ENCODE data around the gene HOXA13.
A peak's percentile ranks its signal among the peaks of the same experiment; 100 is the strongest.

The HOXA13 gene

DNA sequence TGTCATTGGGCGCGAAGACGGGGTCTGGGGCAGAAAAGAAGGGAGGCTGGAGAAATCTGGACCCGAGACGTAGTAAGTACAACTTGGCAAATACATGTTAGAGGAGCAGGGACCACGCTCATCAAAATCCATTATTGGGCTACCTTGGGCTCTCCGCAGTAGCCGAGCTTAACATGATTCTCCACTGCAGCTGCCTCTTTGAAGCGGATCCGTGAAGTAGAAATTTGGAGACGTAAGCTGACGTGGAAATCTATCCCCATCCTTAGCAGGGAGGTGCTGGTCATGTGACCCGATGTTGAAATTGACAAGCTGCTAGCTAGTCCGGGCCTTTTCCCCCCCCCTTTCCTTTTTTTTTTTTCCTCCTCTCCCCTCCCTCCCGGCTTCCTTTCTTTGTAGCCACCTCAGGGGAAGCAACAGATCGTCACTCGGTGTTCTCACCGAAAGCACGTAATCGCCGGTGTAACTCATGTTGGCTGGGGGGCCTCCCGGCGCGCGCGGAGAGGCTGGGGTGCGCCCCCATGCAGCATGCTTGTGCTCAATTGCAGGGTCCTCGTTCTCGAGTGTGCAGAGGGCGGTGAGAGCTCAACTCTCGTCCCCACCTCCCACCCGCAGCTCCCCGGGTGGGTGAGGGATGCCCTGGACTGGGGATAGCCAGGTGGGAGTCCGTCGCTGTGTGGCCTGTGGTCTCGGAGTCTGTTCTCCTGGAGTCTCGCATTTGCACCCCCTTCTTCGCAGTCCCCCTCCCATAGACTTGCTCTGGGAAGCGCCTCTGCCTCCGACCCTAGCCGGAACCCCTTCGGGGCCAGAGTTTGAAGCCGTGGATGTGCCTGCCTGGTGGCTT, 14.7 kb downstream of the HOXA13 start, which contains the start of gene HOXA11 (continued):
- TF ChIP-seq, protein P1, sequence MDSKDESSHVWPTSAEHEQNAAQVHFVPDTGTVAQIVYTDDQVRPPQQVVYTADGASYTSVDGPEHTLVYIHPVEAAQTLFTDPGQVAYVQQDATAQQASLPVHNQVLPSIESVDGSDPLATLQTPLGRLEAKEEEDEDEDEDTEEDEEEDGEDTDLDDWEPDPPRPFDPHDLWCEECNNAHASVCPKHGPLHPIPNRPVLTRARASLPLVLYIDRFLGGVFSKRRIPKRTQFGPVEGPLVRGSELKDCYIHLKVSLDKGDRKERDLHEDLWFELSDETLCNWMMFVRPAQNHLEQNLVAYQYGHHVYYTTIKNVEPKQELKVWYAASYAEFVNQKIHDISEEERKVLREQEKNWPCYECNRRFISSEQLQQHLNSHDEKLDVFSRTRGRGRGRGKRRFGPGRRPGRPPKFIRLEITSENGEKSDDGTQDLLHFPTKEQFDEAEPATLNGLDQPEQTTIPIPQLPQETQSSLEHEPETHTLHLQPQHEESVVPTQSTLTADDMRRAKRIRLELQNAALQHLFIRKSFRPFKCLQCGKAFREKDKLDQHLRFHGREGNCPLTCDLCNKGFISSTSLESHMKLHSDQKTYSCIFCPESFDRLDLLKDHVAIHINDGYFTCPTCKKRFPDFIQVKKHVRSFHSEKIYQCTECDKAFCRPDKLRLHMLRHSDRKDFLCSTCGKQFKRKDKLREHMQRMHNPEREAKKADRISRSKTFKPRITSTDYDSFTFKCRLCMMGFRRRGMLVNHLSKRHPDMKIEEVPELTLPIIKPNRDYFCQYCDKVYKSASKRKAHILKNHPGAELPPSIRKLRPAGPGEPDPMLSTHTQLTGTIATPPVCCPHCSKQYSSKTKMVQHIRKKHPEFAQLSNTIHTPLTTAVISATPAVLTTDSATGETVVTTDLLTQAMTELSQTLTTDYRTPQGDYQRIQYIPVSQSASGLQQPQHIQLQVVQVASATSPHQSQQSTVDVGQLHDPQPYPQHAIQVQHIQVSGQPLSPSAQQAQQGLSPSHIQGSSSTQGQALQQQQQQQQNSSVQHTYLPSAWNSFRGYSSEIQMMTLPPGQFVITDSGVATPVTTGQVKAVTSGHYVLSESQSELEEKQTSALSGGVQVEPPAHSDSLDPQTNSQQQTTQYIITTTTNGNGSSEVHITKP (tag by site-specific recombination; IDR thresholded peaks at IDR 0.05): peak; percentile 43
- TF ChIP-seq ZBTB8A (tag by site-specific recombination; IDR thresholded peaks at IDR 0.05) (peak; percentile 69), PRDM1 (tag by site-specific recombination; IDR thresholded peaks at IDR 0.05) (peak; percentile 70; the same call in 1 of the 2 replicates), ZFHX2 (tag by site-specific recombination; conservative IDR thresholded peaks at IDR 0.05) (0 out of 2 replicates have a peak, but pooled peaks have one; percentile 5), ZNF660 (tag by site-specific recombination; IDR thresholded peaks at IDR 0.05) (peak; percentile 1; the same call in 1 of the 2 replicates), ZFP37 (tag by site-specific recombination; IDR thresholded peaks at IDR 0.05) (peak; percentile 70; the same call in 1 of the 2 replicates), SCRT1 (tag by site-specific recombination; IDR thresholded peaks at IDR 0.05; ENCODE audit: borderline replicate concordance) (peak; percentile 55; the same call in 1 of the 2 replicates), ZNF140 (tag by site-specific recombination; IDR thresholded peaks at IDR 0.05) (no peak), ZNF146 (tag by site-specific recombination; IDR thresholded peaks at IDR 0.05) (0 out of 2 replicates have a peak, but pooled peaks have one; percentile 8), ZNF311 (tag by site-specific recombination; IDR thresholded peaks at IDR 0.05; ENCODE audit: borderline replicate concordance) (no peak), ZNF558 (tag by site-specific recombination; IDR thresholded peaks at IDR 0.05) (no peak), ZNF501 (tag by site-specific recombination; IDR thresholded peaks at IDR 0.05) (0 out of 2 replicates have a peak, but pooled peaks have one; percentile 57), ZNF785 (tag by site-specific recombination; IDR thresholded peaks at IDR 0.05) (no peak), ZNF561 (tag by site-specific recombination; IDR thresholded peaks at IDR 0.05; ENCODE audit: borderline replicate concordance) (no peak), SP7 (tag by site-specific recombination; IDR thresholded peaks at IDR 0.05) (peak; percentile 40; the same call in 1 of the 2 replicates), ZNF394 (tag by site-specific recombination; IDR thresholded peaks at IDR 0.05; ENCODE audit: borderline replicate concordance) (peak; percentile 68; the same call in 1 of the 2 replicates), ZIC2 (tag by site-specific recombination; IDR thresholded peaks at IDR 0.05) (peak; percentile 82), ZNF211 (tag by site-specific recombination; IDR thresholded peaks at IDR 0.05; ENCODE audit: low read depth) (no peak), ZNF16 (tag by site-specific recombination; IDR thresholded peaks at IDR 0.05; ENCODE audit: low read depth) (no peak), OSR2 (tag by site-specific recombination; IDR thresholded peaks at IDR 0.05) (peak; percentile 95)
- TF ChIP-seq, protein P2, sequence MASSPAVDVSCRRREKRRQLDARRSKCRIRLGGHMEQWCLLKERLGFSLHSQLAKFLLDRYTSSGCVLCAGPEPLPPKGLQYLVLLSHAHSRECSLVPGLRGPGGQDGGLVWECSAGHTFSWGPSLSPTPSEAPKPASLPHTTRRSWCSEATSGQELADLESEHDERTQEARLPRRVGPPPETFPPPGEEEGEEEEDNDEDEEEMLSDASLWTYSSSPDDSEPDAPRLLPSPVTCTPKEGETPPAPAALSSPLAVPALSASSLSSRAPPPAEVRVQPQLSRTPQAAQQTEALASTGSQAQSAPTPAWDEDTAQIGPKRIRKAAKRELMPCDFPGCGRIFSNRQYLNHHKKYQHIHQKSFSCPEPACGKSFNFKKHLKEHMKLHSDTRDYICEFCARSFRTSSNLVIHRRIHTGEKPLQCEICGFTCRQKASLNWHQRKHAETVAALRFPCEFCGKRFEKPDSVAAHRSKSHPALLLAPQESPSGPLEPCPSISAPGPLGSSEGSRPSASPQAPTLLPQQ (tag by site-specific recombination; IDR thresholded peaks at IDR 0.05): 0 out of 2 replicates have a peak, but pooled peaks have one; percentile 9
- TF ChIP-seq, protein P3, sequence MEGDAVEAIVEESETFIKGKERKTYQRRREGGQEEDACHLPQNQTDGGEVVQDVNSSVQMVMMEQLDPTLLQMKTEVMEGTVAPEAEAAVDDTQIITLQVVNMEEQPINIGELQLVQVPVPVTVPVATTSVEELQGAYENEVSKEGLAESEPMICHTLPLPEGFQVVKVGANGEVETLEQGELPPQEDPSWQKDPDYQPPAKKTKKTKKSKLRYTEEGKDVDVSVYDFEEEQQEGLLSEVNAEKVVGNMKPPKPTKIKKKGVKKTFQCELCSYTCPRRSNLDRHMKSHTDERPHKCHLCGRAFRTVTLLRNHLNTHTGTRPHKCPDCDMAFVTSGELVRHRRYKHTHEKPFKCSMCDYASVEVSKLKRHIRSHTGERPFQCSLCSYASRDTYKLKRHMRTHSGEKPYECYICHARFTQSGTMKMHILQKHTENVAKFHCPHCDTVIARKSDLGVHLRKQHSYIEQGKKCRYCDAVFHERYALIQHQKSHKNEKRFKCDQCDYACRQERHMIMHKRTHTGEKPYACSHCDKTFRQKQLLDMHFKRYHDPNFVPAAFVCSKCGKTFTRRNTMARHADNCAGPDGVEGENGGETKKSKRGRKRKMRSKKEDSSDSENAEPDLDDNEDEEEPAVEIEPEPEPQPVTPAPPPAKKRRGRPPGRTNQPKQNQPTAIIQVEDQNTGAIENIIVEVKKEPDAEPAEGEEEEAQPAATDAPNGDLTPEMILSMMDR (tag by site-specific recombination; IDR thresholded peaks at IDR 0.05): peak; percentile 26; the same call in 1 of the 2 replicates
- TF ChIP-seq, protein P4, sequence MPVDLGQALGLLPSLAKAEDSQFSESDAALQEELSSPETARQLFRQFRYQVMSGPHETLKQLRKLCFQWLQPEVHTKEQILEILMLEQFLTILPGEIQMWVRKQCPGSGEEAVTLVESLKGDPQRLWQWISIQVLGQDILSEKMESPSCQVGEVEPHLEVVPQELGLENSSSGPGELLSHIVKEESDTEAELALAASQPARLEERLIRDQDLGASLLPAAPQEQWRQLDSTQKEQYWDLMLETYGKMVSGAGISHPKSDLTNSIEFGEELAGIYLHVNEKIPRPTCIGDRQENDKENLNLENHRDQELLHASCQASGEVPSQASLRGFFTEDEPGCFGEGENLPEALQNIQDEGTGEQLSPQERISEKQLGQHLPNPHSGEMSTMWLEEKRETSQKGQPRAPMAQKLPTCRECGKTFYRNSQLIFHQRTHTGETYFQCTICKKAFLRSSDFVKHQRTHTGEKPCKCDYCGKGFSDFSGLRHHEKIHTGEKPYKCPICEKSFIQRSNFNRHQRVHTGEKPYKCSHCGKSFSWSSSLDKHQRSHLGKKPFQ (tag by site-specific recombination; IDR thresholded peaks at IDR 0.05): peak; percentile 100
- TF ChIP-seq, protein P5, sequence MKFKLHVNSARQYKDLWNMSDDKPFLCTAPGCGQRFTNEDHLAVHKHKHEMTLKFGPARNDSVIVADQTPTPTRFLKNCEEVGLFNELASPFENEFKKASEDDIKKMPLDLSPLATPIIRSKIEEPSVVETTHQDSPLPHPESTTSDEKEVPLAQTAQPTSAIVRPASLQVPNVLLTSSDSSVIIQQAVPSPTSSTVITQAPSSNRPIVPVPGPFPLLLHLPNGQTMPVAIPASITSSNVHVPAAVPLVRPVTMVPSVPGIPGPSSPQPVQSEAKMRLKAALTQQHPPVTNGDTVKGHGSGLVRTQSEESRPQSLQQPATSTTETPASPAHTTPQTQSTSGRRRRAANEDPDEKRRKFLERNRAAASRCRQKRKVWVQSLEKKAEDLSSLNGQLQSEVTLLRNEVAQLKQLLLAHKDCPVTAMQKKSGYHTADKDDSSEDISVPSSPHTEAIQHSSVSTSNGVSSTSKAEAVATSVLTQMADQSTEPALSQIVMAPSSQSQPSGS (tag by site-specific recombination; IDR thresholded peaks at IDR 0.05; ENCODE audit: low read depth): no peak
- TF ChIP-seq, protein P6, sequence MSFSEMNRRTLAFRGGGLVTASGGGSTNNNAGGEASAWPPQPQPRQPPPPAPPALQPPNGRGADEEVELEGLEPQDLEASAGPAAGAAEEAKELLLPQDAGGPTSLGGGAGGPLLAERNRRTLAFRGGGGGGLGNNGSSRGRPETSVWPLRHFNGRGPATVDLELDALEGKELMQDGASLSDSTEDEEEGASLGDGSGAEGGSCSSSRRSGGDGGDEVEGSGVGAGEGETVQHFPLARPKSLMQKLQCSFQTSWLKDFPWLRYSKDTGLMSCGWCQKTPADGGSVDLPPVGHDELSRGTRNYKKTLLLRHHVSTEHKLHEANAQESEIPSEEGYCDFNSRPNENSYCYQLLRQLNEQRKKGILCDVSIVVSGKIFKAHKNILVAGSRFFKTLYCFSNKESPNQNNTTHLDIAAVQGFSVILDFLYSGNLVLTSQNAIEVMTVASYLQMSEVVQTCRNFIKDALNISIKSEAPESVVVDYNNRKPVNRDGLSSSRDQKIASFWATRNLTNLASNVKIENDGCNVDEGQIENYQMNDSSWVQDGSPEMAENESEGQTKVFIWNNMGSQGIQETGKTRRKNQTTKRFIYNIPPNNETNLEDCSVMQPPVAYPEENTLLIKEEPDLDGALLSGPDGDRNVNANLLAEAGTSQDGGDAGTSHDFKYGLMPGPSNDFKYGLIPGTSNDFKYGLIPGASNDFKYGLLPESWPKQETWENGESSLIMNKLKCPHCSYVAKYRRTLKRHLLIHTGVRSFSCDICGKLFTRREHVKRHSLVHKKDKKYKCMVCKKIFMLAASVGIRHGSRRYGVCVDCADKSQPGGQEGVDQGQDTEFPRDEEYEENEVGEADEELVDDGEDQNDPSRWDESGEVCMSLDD (tag by site-specific recombination; IDR thresholded peaks at IDR 0.05): peak; percentile 78
